ENCODE measurements around the gene IL1RAPL2.
"Not testable (repeated sequence)": the region's sequence is repeated elsewhere in the genome, so short reads cannot be mapped to it uniquely, and the experiment has no call there.

The IL1RAPL2 gene

DNA sequence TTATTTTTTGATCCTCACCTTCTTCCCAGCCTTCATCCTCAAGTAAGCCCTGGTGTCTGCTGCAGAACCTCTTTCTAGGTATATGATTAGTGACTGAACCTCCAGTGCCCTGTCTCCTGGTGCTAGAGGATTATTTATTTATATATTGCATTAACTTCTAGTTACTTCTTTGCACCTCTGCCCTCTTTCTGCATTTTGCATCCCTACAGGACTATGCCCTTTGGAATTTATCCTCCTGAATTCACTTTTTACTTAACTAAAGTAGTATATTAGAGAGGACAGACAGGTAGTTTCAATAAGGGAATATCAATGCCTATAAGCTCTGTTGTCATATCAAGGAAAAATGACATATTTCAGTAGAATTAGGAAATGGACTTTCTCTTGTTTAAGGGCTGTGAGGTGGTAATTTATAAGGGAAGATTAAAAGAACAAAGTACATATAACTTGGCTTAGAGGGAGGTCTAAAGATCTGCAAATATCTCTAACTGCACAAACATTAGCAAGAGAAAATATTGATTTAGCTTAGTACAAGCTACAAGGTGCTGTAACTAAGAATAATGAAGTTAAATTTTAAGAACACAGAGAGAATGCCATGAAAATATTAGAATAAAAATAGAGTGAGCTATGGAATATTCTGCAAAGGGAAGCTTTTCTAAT, 472.8 kb downstream of the IL1RAPL2 start:
- DNase-seq (ENCODE audit: low read depth), result no peak

DNA sequence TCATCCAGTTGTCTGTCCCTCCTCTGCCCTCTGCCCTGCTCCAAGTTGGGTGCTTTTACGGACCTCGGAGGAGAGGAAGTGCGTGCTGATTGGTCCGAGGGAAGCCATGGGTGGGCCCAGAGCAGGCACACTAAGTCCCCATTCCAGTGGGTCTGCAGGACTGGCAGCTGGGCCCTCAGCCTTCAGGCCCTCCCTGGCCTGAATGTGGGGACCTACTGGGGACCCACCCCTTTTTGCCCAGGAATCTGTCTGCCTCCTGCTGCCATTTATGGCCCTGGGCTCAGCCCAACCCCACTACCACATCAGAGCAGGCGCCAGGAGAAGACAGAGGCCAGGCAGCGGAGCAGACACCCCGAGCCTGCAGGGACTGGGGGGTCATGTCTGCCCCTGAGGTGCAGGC, 484.9 kb downstream of the IL1RAPL2 start:
- DNase-seq (ENCODE audit: low read depth), result no peak

DNA sequence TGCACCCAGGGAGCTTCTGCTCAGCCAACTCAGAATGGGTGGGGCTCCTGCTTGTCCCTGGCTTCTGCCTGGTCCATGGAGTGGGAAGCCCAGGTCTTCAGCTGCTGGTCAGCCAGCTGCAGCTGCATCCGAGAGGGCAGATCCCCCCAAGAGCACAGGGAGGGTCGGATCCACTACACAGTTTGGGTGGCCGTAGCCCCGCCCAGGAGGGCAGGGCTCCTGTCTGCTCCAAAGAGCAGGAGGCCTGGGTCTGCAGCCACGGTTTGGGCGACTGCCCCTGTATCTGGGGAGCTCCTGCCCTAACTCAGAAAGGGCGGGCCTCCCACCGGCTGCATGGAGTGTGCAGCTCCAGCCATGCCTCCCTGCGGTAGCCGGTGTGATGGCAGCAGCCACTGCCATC, 485.4 kb downstream of the IL1RAPL2 start:
- DNase-seq (ENCODE audit: low read depth), result no peak

DNA sequence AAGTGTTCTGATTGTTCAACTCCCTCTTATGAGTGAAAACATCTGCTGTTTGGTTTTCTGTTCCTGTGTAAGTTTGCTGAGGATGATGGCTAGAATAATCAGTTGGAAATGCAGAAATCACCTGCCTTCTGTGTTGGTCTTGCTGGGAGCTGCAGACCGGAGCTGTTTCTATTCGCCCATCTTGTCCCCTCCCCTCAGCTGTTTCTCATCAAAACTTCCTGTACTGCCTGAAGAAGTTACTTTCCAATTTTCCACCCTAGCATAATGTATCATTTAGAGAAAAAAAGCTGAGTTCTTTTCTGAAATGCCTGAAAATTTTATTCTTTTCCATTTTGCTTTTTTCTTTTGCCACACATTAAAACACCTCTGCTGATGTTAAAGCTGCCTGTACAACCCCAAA, 486.9 kb downstream of the IL1RAPL2 start:
- DNase-seq (ENCODE audit: low read depth), result no peak

DNA sequence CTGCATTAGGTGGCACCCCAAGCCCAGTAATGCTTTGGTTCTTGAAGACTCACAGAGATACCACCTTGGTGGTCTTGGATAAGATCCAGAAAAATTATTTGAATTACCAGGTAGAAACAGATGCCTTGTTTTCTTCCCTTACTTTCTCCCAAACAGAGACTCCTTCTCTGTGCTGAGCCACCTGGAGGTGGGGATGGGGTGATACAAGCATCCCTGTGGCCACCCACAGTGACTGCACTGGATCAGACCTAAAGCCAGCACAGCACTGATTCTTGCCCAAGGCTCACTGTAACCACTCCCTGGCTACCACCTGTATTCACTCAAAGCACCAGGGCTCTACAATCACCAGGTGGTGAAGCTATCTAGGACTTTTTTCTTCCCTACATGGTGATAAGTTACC, 497.7 kb downstream of the IL1RAPL2 start:
- DNase-seq (ENCODE audit: low read depth), result no peak

DNA sequence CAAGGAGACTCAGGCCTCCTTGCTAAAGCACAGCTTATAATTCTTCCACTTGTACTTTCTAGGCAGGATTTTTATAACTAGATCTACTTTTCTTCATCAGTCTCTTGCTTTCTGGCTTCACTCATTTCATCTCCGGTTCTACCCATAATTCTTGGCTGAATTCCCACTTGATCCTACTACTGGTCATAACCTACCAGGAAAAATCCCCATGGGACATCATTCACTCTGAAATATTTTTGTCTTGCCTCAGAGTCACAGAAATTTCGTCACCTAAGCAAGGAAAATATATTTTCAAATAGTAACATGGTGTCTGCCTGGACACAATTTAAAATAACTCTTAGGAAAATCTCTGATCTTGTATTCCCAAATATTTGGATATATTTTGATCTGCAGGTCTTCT, 532.2 kb downstream of the IL1RAPL2 start:
- no peak for DNase-seq (ENCODE audit: low read depth)

DNA sequence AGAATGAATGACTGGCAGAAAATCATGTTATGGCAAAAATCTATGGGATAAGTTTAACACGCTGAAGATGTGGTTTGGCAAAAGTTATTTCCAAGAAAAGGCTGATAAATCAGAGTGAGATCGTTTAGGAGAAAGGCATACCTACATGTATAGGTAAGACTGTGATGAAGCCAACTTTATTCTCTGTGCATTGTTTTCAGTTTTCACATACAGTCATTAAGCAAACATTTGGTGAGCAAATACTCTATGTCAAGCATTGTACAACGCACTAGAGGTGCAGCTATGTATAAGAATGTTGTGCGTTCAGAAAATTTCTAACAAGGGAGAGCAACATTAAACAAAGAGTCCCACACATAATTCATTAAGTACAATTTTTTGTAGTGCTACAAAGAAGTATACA, 532.8 kb downstream of the IL1RAPL2 start:
- no peak for DNase-seq (ENCODE audit: low read depth)

DNA sequence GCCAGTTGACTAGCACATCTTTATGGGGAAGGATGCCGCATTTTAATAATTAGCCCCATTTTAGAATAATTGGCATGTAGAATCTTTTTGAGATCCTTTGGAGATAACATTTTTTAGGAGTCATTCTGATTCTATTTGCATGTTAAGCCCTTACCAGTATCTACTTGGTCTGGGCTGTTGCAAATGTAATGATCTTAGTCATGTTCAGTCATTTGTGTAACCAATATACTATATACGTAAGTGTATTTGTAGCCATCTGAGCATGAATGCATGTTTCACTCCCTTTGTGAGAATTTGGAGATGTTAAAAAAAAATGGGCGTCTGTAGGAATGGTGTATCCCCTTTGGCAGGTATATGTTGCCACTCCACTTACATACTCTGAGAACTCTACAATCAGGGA, 535.4 kb downstream of the IL1RAPL2 start:
- DNase-seq (ENCODE audit: low read depth), result no peak

DNA sequence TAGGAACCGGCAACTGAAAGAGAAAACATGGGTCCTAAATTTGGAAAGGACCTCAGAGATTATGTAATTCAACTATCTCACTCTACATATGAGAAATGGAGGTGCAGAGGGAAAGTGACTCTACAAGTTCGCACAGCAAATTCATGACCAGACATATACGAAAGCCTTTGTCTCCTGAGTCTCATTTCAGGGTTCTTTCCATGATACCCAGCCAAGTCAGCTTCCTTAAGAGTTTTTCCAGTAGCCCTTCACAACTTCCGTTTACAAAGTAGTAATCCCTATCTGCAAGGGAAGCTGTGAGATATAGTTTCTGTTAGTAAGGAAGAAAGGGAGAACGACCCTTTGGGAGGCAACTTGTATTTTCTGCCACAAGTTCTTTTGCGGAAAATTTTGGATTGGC, 543.9 kb downstream of the IL1RAPL2 start:
- DNase-seq (ENCODE audit: low read depth), result no peak

DNA sequence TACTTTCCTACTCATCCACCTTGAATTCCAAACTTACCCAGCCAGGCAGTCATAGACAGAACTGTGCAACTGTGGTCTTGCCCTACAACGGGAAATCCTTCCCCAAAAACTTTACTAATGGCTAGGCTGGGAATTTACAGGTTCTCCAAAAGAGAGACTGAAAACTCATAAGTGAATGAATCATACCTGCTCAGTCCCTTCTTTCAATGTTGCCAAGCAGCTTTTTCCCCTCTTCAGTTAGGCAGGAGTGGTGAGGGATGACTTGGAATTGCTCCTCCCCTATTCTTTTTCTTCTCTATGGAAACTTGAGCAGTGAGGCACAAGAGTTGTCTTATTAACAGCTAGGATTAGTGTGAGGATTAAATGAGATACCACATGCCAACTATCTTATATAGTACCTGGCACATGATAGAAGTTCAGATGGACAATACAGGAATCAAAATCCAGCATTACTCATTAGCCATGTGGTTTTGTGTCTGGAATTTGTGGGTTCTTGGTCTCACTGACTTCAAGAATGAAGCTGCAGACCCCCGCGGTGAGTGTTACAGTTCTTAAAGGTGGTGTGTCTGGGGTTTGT, 548.6 kb downstream of the IL1RAPL2 start:
- DNase-seq (ENCODE audit: low read depth), result no peak

DNA sequence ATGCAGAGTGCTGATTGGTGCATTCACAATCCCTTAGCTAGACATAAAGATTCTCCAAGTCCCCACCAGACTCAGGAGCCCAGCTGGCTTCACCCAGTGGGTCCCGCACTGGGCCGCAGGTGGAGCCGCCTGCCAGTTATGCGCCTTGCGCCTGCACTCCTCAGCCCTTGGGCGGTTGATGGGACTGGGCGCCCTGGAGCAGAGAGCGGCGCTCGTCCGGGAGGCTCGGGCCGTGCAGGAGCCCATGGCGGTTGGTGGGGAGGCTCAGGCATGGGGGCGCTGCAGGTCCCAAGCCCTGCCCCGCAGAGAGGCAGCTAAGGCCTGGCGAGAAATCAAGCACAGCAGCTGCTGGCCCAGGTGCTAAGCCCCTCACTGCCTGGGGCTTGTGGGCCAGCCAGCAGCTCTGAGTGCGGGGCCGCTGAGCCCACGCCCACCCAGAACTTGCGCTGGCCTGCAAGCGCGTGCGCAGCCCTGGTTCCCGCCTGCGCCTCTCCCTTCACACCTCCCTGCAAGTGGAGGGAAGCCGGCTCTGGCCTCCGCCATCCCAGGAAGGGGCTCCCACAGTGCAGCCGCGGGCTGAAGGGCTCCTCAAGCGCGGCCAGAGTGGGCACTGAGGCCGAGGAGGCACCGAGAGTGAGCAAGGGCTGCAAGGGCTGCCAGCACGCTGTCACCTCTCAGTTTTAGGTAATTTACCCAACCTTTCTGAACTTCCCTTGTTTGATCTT, 549.8 kb downstream of the IL1RAPL2 start:
- DNase-seq (ENCODE audit: low read depth), result not testable (repeated sequence)

DNA sequence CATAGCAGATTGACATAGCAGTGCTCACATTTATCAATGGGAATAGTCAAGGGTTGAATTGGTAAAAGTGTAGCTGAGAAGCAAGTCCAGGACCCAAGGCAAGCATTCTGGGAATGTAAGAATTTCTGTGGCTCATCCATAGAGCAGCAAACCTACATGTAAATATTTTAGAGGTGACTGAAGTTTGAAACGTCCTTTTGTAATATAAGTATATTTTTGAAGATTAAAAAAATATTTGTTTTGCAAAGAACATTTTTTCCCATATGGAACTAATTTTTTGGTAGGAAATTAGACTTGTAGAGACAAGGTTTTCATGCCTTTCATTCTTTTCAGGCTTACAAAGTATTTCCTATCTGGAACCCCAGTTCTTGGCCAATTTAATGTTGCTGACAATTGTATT, 550.5 kb downstream of the IL1RAPL2 start:
- no peak for DNase-seq (ENCODE audit: low read depth)

DNA sequence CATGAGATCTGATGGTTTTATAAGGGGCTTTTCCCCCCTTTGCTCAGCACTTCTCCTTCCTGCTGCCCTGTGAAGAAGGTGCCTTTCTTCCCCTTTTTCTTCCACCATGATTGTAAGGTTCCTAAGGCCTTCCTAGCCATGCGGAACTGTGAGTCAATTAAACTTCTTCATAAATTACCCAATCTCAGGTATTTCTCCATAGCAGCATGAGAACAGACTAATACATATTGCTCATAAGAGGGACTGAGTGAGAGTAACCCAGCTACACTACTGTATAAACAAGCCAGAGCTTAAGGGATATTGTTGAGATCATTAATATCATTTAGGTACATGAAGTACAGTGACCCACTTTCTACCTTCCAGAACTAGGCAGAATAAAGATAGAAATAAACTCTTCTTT, 551.6 kb downstream of the IL1RAPL2 start:
- no peak for DNase-seq (ENCODE audit: low read depth)

DNA sequence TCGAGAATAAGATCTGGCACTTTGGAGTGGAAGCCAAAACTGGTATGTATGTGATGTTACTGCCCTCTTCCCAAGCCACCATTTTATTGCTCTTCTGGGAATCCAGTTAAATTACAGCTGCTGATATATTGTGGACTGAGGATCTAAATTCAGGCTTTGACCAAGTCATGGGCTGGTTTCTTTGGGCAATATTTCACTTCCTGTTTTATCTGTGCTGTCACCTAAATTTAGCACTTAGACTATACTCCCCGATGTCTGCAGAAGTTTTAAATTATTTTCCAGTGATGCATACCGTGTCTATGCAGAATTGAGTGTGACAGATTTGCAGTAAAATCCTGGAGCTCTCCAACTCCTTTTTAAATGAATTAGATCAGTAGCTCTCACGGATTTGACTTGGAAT, 554.5 kb downstream of the IL1RAPL2 start:
- DNase-seq (ENCODE audit: low read depth), result no peak

DNA sequence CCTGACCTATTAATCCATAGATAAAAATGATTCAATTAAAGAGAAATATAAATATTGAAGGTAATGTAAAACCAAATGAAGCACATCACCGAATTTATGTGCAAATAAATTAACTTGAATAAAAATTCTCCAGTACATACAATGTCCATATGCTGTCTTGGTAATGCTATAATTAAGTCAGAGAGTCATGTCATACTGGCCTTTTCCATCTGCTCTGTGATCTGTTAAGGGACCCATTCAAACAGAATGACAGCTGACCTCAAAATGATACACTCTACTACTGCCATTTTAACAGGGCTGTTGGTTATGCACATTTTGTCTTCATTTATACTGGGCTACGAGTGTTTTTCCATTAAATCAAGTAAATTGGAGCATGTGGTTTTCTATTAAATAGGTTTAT, 555.2 kb downstream of the IL1RAPL2 start:
- DNase-seq (ENCODE audit: low read depth), result no peak

DNA sequence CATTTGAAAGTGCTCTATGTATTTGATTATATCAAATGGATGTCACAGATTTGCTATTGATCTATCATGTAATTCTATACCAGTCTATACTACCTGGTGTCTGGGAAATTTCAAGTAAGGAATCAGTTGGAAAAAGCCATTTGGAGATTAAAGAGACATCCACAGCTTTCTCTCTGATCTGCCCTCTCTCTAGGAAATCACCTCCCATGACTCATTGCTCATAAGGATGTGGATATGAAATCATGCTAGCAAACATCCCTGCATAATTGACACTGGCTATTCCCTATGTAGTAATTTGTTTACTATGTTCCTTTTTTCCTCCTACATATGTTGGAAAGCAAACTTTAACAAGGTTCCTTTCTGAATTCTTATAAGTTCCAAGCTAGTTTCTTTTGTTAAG, 560.2 kb downstream of the IL1RAPL2 start:
- no peak for DNase-seq (ENCODE audit: low read depth)

DNA sequence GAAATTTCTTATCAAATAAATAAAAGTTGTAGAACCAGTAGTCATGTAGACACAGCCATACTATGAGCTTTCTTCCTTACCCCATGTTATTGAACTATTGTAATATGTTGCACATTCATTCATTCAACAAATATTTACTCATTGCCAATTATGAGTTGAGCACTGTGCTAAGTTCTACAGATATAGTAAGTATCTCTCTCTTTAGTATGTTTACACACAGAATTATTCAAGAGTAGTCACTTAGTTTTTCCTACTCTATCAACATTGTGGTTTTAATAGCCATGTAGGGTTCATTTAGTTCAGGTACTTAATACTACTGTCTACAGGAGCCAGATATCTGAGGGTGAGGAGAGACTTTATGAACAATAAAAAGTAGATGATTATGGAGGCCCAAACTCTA, 568.3 kb downstream of the IL1RAPL2 start:
- no peak for DNase-seq (ENCODE audit: low read depth)

DNA sequence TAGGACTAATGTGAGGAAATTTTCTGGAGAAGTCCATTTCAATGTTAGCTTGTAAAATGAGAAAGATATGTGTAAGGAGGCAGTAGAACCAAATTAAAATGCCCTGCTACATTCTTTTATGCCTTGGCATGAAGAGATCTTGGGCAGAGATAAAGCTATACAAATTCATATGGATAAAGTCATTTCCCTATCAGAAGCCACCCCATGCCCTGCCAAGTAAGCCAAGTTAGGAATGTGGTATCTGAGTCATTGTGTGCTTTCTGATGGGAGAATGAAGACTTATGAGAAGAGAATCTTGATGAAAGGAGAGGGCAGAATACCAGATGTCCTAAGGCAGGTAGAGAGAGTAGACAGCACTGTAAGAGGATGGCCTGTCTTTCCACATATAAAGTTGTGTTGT, 570.8 kb downstream of the IL1RAPL2 start:
- no peak for DNase-seq (ENCODE audit: low read depth)

DNA sequence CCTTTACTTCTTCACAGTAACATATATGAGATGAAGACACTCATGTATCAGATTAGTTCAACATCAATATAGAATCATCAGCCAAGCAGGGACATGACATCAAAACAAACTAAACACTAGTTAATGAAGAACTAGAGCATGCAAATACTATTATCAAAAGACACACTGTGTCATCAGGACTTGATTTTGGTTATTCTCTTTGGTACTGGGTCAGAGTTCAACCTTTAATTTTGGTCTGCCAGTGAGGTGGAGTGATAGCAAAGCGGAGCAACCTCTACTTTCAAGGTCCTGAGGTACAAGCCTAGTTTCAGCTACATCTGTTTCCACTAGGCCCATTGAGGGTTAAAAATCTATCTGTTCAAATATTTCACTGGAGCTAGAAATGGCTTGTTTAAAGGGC, 584.0 kb downstream of the IL1RAPL2 start:
- DNase-seq (ENCODE audit: low read depth), result no peak

DNA sequence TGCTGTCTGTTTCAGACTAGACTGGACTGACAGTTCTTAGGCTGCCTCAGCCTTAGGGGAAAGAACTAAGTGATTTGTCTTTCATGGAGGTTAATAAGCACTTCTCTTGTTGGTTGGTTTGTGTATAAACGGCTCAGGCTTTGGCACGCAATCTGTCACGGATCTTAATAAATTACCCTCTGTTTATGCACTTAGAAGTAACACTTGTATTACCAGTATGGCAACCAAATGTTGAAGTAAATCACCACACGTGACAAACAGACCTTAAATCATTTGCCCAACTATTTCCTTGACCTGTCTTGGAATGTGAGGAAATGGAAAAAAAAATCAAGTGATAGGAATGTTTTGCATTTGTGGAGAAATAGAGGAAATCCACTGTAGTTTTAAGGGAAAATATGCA, 584.6 kb downstream of the IL1RAPL2 start:
- DNase-seq (ENCODE audit: low read depth), result no peak

DNA sequence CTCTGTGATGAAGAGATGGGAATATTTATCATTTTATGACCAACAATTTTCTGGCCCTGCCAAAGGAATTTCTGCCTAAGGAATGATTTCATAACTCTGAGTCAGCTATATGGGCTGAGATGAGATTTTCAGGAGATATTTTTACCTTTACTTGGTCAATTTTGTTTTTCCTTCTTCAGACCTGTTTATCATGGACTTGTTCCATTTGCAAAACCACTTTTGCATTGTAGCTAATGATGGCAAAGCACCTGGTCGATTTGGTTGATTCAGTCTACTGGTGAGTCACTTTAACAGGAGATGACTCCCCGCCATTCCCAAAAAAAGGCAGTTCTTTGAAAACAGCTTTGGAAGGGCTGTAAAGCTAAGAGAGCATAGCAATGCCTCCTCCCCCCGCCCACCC, 601.2 kb downstream of the IL1RAPL2 start:
- no peak for DNase-seq (ENCODE audit: low read depth)

DNA sequence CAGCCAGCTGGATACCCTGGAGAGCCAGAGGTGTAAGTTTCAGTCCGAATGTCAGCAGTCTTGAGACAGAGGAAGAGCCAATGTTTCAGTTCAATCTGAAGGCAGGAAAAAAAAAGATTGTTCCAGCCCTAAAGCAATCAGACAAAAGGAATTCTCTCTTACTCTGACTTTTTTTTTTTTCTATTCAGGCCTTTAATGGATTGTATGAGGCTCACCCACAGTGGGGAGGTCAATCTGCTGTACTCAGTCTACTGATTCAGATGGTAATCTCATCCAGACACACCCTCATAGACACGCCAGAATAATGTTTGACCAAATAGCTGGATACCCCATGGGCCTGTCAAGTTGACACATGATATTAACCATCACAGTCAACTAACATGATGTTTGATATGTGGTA, 602.6 kb downstream of the IL1RAPL2 start:
- DNase-seq (ENCODE audit: low read depth), result no peak

DNA sequence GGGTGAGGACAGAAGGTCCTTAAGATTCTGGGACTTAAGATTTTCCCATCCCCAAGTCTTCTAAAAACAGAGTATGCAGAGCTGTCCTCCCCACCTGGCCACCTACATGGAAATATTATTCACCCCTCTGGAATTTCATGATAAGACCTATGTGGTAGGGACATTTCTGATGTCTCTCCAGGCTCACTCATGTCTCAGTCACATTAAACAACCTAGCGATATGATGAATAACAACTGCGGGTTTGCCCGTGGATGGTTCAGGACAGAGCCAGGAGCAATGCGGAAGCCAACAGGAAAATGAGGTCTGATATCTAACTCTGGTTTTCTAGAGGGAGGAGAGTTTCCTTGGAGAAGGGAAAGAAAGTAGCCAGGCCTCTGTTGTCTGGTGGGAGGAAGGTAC, 607.1 kb downstream of the IL1RAPL2 start:
- no peak for DNase-seq (ENCODE audit: low read depth)

DNA sequence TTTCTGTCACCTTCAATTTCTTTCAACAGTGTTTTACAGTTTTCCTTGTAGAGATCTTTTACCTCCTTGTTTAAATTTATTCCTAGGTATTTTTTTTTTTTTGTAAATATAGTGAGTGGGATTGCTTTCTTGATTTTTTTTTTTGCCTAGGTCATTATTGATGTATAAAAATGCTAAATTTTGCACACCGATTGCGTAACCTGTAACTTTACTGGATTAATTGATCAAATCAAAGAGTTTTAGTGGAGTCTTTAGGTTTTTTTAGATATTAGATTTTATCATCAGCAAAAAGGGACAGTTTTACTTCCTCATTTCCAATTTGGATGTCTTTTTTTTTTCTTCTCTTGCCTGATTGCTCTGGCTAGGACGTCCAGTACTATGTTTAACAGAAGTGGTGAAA, 613.6 kb downstream of the IL1RAPL2 start:
- no peak for DNase-seq (ENCODE audit: low read depth)

Data from activated T-cell treated with anti-CD3 and anti-CD28 coated beads for 1 hour (primary cell).